ENCODE results near the gene MYO7B. TPM values are rescaled to one million over a fixed set of nuclear protein-coding genes. Genes with fewer than 3 reads are reported as not detected.

Gene MYO7B
- polyA plus RNA-seq, 2 of the 4 experiments (the other 2 are of a cell fraction): 0.04 to 0.09 TPM

GRCh38 chr2:127683056-127683455 is 147.6 kb downstream of the MYO7B start:
- DNase-seq (ENCODE audit: low read depth in 1 of 2, low spot score in 1 of 2) (no peak), FAIRE-seq (no peak)
- CTCF ChIA-PET: interaction anchor here (1.1 to 1.4 kb wide), 3 partner anchors 10 to 33 kb away, joined by 3 to 5 read pairs (median 5); no protein-coding TSS in a partner anchor

GRCh38 chr2:127683757-127684156 is 148.3 kb downstream of the MYO7B start:
- Histone ChIP-seq H3K9me3 (peaks cover 8% of the 10 kb centered on the region), H3K4me1 (no peaks in the 10 kb centered on the region), H3K27ac (no peak overlapping the region), H3K4me3 (no peak overlapping the region), H3K4me2 (no peak overlapping the region)
- DNase-seq (ENCODE audit: low read depth in 1 of 2, low spot score in 1 of 2) (no peak), FAIRE-seq (no peak), ATAC-seq (no peak)
- 82% methylated on average over 15 of the region's 15 CpGs for WGBS (ENCODE audit: missing lambda C conversion rate)
- TF ChIP-seq JUN (IDR thresholded peaks at IDR 0.05) (no peak), PHF8 (IDR thresholded peaks at IDR 0.05; ENCODE audit: borderline replicate concordance, low read depth) (no peak), RFX5 (IDR thresholded peaks at IDR 0.05) (no peak), ATOH8 (CRISPR knock-in tag; IDR thresholded peaks at IDR 0.05; ENCODE audit: low read depth) (no peak), KDM5A (IDR thresholded peaks at IDR 0.05) (no peak), HOXB13 (CRISPR knock-in tag; IDR thresholded peaks at IDR 0.05; ENCODE audit: low read depth) (no peak), HOXB5 (CRISPR knock-in tag; IDR thresholded peaks at IDR 0.05) (no peak), MAZ (IDR thresholded peaks at IDR 0.05; ENCODE audit: borderline replicate concordance, low read depth, low read length) (no peak), ZSCAN20 (CRISPR knock-in tag; IDR thresholded peaks at IDR 0.05) (no peak)
- POLR2A ChIA-PET: no interaction called here
- CTCF ChIA-PET: interaction anchor here (4.3 kb wide), 1 partner anchor 12 kb away, joined by 19 read pairs; no protein-coding TSS in a partner anchor

More at GRCh38 chr2:127683056-127683455, 147.6 kb downstream of the MYO7B start:
- TF ChIP-seq HOXB13 (CRISPR knock-in tag; IDR thresholded peaks at IDR 0.05; ENCODE audit: low read depth) (no peak), ZNF302 (CRISPR knock-in tag; IDR thresholded peaks at IDR 0.05) (no peak), SMC3 (IDR thresholded peaks at IDR 0.05) (no peak), CHD2 (IDR thresholded peaks at IDR 0.05; ENCODE audit: low read length, partially characterized antibody) (no peak)
- H3K9me3 ChIP-seq: peaks cover 2% of the 10 kb centered on the region; the same call in 1 of the 3 replicates
- H3K27ac ChIP-seq: no peak overlapping the region
- POLR2A ChIA-PET: no interaction called here
- no peaks in the 10 kb centered on the region for H3K4me1 ChIP-seq
- H3K4me3 ChIP-seq: no peak overlapping the region
- no peak for ATAC-seq
- no peak overlapping the region for H3K4me2 ChIP-seq

- no peak for FAIRE-seq
- Histone ChIP-seq H3K9me3 (peaks cover 24% of the 10 kb centered on the region), H3K27ac (no peak overlapping the region), H3K4me1 (no peaks in the 10 kb centered on the region), H3K4me3 (no peak overlapping the region), H3K4me2 (no peak overlapping the region)
- no peak for DNase-seq (ENCODE audit: low read depth in 1 of 2, low spot score in 1 of 2)
- 56% methylated on average over 8 of the region's 8 CpGs for WGBS (ENCODE audit: missing lambda C conversion rate)
- ChIA-PET POLR2A (no interaction called here), CTCF (interaction anchor here (1.3 to 4.3 kb wide), 2 partner anchors 10 to 26 kb away, joined by 4 to 19 read pairs; no protein-coding TSS in a partner anchor)
- no peak for TF ChIP-seq ZFP36 (IDR thresholded peaks at IDR 0.05; ENCODE audit: borderline replicate concordance, partially characterized antibody)
- no peak for TF ChIP-seq FOXS1 (CRISPR knock-in tag; IDR thresholded peaks at IDR 0.05)
- no peak for TF ChIP-seq MAX (IDR thresholded peaks at IDR 0.05)
- no peak for TF ChIP-seq CBX2 (IDR thresholded peaks at IDR 0.05; ENCODE audit: borderline replicate concordance, low read depth)
- TF ChIP-seq CBX8 (IDR thresholded peaks at IDR 0.05): no peak
- no peak for TF ChIP-seq E2F6 (IDR thresholded peaks at IDR 0.05; ENCODE audit: borderline replicate concordance, low read depth)
- TF ChIP-seq NFE2L2 (conservative IDR thresholded peaks at IDR 0.05; ENCODE audit: low read length): no peak
- TF ChIP-seq RFX5 (IDR thresholded peaks at IDR 0.05): no peak
- TF ChIP-seq PHF8 (IDR thresholded peaks at IDR 0.05; ENCODE audit: borderline replicate concordance, low read depth): no peak
- no peak for TF ChIP-seq FOSL2 (IDR thresholded peaks at IDR 0.05)
- no peak for TF ChIP-seq FOSL2 (CRISPR knock-in tag; IDR thresholded peaks at IDR 0.05)
- no peak for TF ChIP-seq KDM1A (IDR thresholded peaks at IDR 0.05; ENCODE audit: low read depth)
- no peak for TF ChIP-seq BCL3 (IDR thresholded peaks at IDR 0.05)
- TF ChIP-seq HES2 (IDR thresholded peaks at IDR 0.05): no peak
- TF ChIP-seq TP53 (CRISPR knock-in tag; IDR thresholded peaks at IDR 0.05): no peak
- TF ChIP-seq HOXB5 (CRISPR knock-in tag; IDR thresholded peaks at IDR 0.05): no peak
- no peak for TF ChIP-seq EHF (CRISPR knock-in tag; IDR thresholded peaks at IDR 0.05)
- no peak for ATAC-seq
These were observed 150.1 kb downstream of the MYO7B start for GRCh38 chr2:127685410-127686080.

Data from A549 (cell line).